H9 (cell line): ENCODE data around the gene RALA. TPM values are rescaled to one million over a fixed set of nuclear protein-coding genes. Genes with fewer than 3 reads are reported as not detected.

Source experiments
- DNase-seq: peaks from one replicate; pipeline ENCODE4 v3.0.0-alpha.2; 2017
- H2AFZ ChIP-seq: one replicate; pipeline ENCODE4 v1.6.1; 2013; ENCODE audit warnings: mild to moderate bottlenecking, low read length, control low read depth, moderate library complexity
- H2AK5ac ChIP-seq: 2 replicates; pipeline ENCODE4 v1.6.1; 2013; ENCODE audit warnings: low read length, control low read depth, mixed read lengths; ENCODE audit not compliant: insufficient read length
- H2BK120ac ChIP-seq: one replicate; pipeline ENCODE4 v1.6.1; 2013; ENCODE audit warnings: low read depth, mild to moderate bottlenecking, low read length, control low read depth, inconsistent platforms; ENCODE audit not compliant: poor library complexity, severe bottlenecking
- H2BK12ac ChIP-seq: 2 replicates; pipeline ENCODE4 v1.6.1; 2013; ENCODE audit warnings: low read length, control low read depth, mixed read lengths, low read depth; ENCODE audit not compliant: insufficient read length
- H2BK15ac ChIP-seq: 2 replicates; pipeline ENCODE4 v1.6.1; 2013; ENCODE audit warnings: low read depth, low read length, control low read depth
- H2BK20ac ChIP-seq: one replicate; pipeline ENCODE4 v1.6.1; 2013; ENCODE audit warnings: low read depth, mild to moderate bottlenecking, low read length, control low read depth, inconsistent platforms; ENCODE audit not compliant: poor library complexity, severe bottlenecking
- H2BK5ac ChIP-seq: 2 replicates; pipeline ENCODE4 v1.6.1; 2013; ENCODE audit warnings: low read length, control low read depth, mixed read lengths; ENCODE audit not compliant: insufficient read length
- H3K14ac ChIP-seq: 2 replicates; pipeline ENCODE4 v1.6.1; 2013; ENCODE audit warnings: low read length, control low read depth; ENCODE audit not compliant: insufficient read depth
- H3K18ac ChIP-seq: 2 replicates; pipeline ENCODE4 v1.6.1; 2013; ENCODE audit warnings: low read depth, mild to moderate bottlenecking, mixed read lengths, low read length, control low read depth; ENCODE audit not compliant: insufficient read length
- H3K23ac ChIP-seq: 2 replicates; pipeline ENCODE4 v1.6.1; 2013; ENCODE audit warnings: low read length, control low read depth, mixed read lengths, low read depth; ENCODE audit not compliant: insufficient read length
- H3K23me2 ChIP-seq: 2 replicates; pipeline ENCODE4 v1.6.1; 2013; ENCODE audit warnings: low read depth, mild to moderate bottlenecking, mixed read lengths, low read length, control low read depth; ENCODE audit not compliant: insufficient read length, poor library complexity, severe bottlenecking
- H3K27ac ChIP-seq: 2 replicates; pipeline ENCODE4 v1.5.1; 2013; ENCODE audit warnings: low read length, control low read depth, mixed read lengths, low read depth; ENCODE audit not compliant: insufficient read length
- H3K27me3 ChIP-seq: 2 replicates; pipeline ENCODE4 v1.6.1; 2013; ENCODE audit warnings: low read length, control low read depth, inconsistent platforms; ENCODE audit not compliant: insufficient read depth
- H3K4ac ChIP-seq: 2 replicates; pipeline ENCODE4 v1.6.1; 2013; ENCODE audit warnings: low read depth, mild to moderate bottlenecking, control low read depth, inconsistent platforms, low read length, moderate library complexity
- H3K4me1 ChIP-seq: 2 replicates; pipeline ENCODE4 v1.6.1; 2013; ENCODE audit warnings: low read length, control low read depth, inconsistent platforms; ENCODE audit not compliant: insufficient read depth
- H3K4me2 ChIP-seq: 2 replicates; pipeline ENCODE4 v1.6.1; 2013; ENCODE audit warnings: low read length, control low read depth, mixed read lengths; ENCODE audit not compliant: insufficient read length, insufficient read depth
- H3K56ac ChIP-seq: 2 replicates; pipeline ENCODE4 v1.6.1; 2013; ENCODE audit warnings: low read depth, mild to moderate bottlenecking, mixed read lengths, low read length, control low read depth; ENCODE audit not compliant: insufficient read length
- H3K79me1 ChIP-seq: 2 replicates; pipeline ENCODE4 v1.6.1; 2013; ENCODE audit warnings: low read depth, mild to moderate bottlenecking, moderate library complexity, low read length, control low read depth, inconsistent platforms; ENCODE audit not compliant: insufficient read depth, poor library complexity, severe bottlenecking
- H3K79me2 ChIP-seq: 2 replicates; pipeline ENCODE4 v1.6.1; 2013; ENCODE audit warnings: low read length, control low read depth, inconsistent platforms; ENCODE audit not compliant: insufficient read depth
- H3K9ac ChIP-seq: 2 replicates; pipeline ENCODE4 v1.6.1; 2013; ENCODE audit warnings: low read length, control low read depth, mixed read lengths; ENCODE audit not compliant: insufficient read length; ENCODE audit errors: extremely low read depth
- H3K9me3 ChIP-seq: one replicate; pipeline ENCODE4 v1.6.1; 2013; ENCODE audit warnings: low read depth, low read length, inconsistent platforms; ENCODE audit not compliant: control insufficient read depth
- H3T11ph ChIP-seq: one replicate; pipeline ENCODE4 v1.6.1; 2013; ENCODE audit warnings: mild to moderate bottlenecking, low read length, control low read depth, inconsistent platforms
- H4K20me1 ChIP-seq: one replicate; pipeline ENCODE4 v1.6.1; 2013; ENCODE audit not compliant: control insufficient read depth, insufficient read length, insufficient read depth
- H4K5ac ChIP-seq: 2 replicates; pipeline ENCODE4 v1.6.1; 2013; ENCODE audit warnings: low read depth, mild to moderate bottlenecking, mixed read lengths, low read length, control low read depth; ENCODE audit not compliant: insufficient read length
- H4K8ac ChIP-seq: replicated peaks from 2 replicates; pipeline ENCODE4 v1.6.1; 2013; ENCODE audit warnings: low read length, control low read depth, mixed read lengths, low read depth; ENCODE audit not compliant: insufficient read length
- H4K91ac ChIP-seq: 2 replicates; pipeline ENCODE4 v1.6.1; 2013; ENCODE audit warnings: low read depth, mild to moderate bottlenecking, moderate library complexity, mixed read lengths, low read length, control low read depth; ENCODE audit not compliant: insufficient read length
- H3K27ac Mint-ChIP-seq, 3 experiments: 2 replicates in 2 of 3; 3 replicates in 1 of 3; pipeline ENCODE4 v1.8.0; 2020 to 2021; ENCODE audit warnings: mixed read lengths in 3 of 3, mild to moderate bottlenecking in 1 of 3, moderate library complexity in 1 of 3
- H3K27me3 Mint-ChIP-seq: 2 replicates; pipeline ENCODE4 v1.8.0; 2021; ENCODE audit warnings: low read depth, mild to moderate bottlenecking, moderate library complexity, mixed read lengths
- H3K36me3 Mint-ChIP-seq, 3 experiments: 2 replicates in 2 of 3; 3 replicates in 1 of 3; pipeline ENCODE4 v1.8.0; 2020 to 2021; ENCODE audit warnings: low read depth in 3 of 3, mixed read lengths in 3 of 3; ENCODE audit not compliant: insufficient read depth in 1 of 3
- H3K4me1 Mint-ChIP-seq, 2 experiments: 2 replicates each; pipeline ENCODE4 v1.8.0; 2020; ENCODE audit warnings: mixed read lengths in 2 of 2
- H3K4me3 Mint-ChIP-seq, 2 experiments: 2 replicates in 1 of 2; 3 replicates in 1 of 2; pipeline ENCODE4 v1.8.0; 2020 to 2021; ENCODE audit warnings: mild to moderate bottlenecking in 2 of 2, mixed read lengths in 2 of 2, moderate library complexity in 1 of 2
- H3K9me3 Mint-ChIP-seq, 2 experiments: 2 replicates in 1 of 2; 3 replicates in 1 of 2; pipeline ENCODE4 v1.8.0; 2020; ENCODE audit warnings: mild to moderate bottlenecking in 2 of 2, mixed read lengths in 2 of 2, moderate library complexity in 1 of 2
- CTCF ChIP-seq: fragments of 200-600 bp; sonication (generic); conservative IDR thresholded peaks from 3 replicates; pipeline ENCODE4 v1.8.0; 2021; ENCODE audit warnings: antibody characterized with exemption, mild to moderate bottlenecking
- WGBS: extraction: QIAGEN DNeasy Blood & Tissue Kit; methylation state at CpG from one replicate; pipeline ENCODE4 v1.1.7; 2013; ENCODE audit warnings: missing lambda C conversion rate, low lambda C conversion rate, mixed read lengths; ENCODE audit not compliant: insufficient read length; ENCODE audit errors: extremely low coverage; 5-methylcytosine and 5-hydroxymethylcytosine counted together
- total RNA-seq: library from RNA; stranded (reverse); gene quantifications from 2 replicates; pipeline ENCODE4 v1.2.1, GENCODE V29; 2021

The RALA gene
- total RNA-seq, 1 experiment from 2014 or later: 57.5 TPM

GRCh38 chr7:39753823-39754325 lies 130.5 kb downstream of the RALA start:
- H3K27ac ChIP-seq: no peak overlapping the region
- peak overlapping the region; percentile 75; the same call in 1 of the 2 replicates for H3K14ac ChIP-seq
- DNase-seq: no peak

More at GRCh38 chr7:39753823-39754325, 130.5 kb downstream of the RALA start:
- Histone ChIP-seq H2BK15ac (no peak overlapping the region), H3K9me3 (no peaks in the 10 kb centered on the region), H2BK120ac (no peak overlapping the region), H2BK5ac (no peak overlapping the region), H4K20me1 (no peaks in the 10 kb centered on the region), H3K79me1 (peaks cover 2% of the 10 kb centered on the region), H3K18ac (no peak overlapping the region), H3K9ac (no peak overlapping the region), H3K27me3 (no peaks in the 10 kb centered on the region), H2AFZ (no peak overlapping the region), H3K23ac (no peak overlapping the region), H3K56ac (no peak overlapping the region), H2BK20ac (no peak overlapping the region), H2AK5ac (no peak overlapping the region), H3K79me2 (no peaks in the 10 kb centered on the region), H2BK12ac (no peak overlapping the region), H3K4me2 (no peak overlapping the region), H3K23me2 (no peaks in the 10 kb centered on the region), H4K91ac (no peak overlapping the region), H4K5ac (no peak overlapping the region), H3T11ph (no peak overlapping the region), H3K4me1 (peaks cover 8% of the 10 kb centered on the region; the same call in 1 of the 2 replicates), H4K8ac (no peak overlapping the region), H3K4ac (no peak overlapping the region)
- no CpG with 5 or more reads among the region's 29 CpGs for WGBS
- H3K27ac Mint-ChIP-seq: no peak overlapping the region
- H3K36me3 Mint-ChIP-seq: peaks cover 8 to 38% (median 27%) of the 10 kb centered on the region in 3 experiments
- TF ChIP-seq CTCF: no peak
- peaks cover 23 to 25% of the 10 kb centered on the region in 2 experiments for H3K4me1 Mint-ChIP-seq
- peaks cover 8 to 22% of the 10 kb centered on the region in 2 experiments for H3K9me3 Mint-ChIP-seq
- H3K4me3 Mint-ChIP-seq: no peak overlapping the region
- H3K27me3 Mint-ChIP-seq: peaks cover 2% of the 10 kb centered on the region; the same call in 1 of the 2 replicates
